Measurements from ENCODE around the gene HYAL3. TPM values are rescaled to one million over a fixed set of nuclear protein-coding genes. Genes with fewer than 3 reads are reported as not detected.

The HYAL3 gene
- total and polyA plus RNA-seq, 2 of the 13 experiments (the other 11 are each of a cell fraction or from before 2014, with no cell fraction given): 5.5 to 10.4 TPM

DNA sequence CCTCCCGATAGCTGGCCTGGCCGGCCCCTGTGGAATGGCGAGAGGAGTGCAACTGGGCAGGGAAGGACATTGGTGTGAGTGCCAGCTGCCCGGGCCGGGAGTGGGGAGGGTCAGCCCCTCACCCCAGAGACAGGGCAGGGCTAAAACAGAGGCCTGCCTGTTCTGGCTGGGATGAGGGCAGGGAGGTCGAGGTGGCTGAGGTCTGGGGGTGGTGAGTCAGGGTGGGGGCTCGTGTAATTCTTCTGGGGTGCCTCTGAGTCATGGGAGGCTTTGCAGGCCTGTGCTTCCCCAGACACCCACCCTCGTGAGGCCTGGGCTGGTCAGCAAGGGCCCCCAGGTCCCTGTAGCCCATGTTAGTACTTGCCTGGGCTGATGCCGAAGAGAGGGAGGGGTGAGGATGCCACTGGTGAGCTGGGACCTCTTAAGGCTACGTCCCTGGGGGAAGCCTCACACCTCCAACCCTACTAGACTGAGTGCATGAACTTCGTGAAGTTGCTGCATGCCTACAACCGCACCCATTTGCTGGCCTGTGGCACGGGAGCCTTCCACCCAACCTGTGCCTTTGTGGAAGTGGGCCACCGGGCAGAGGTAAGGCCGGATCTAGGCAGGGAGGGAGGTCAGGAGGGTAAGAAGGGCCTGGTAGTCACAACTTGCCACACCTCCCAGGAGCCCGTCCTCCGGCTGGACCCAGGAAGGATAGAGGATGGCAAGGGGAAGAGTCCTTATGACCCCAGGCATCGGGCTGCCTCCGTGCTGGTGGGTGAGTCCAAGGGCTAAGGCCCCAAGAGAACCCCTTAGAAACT lies 28.6 kb downstream of the HYAL3 start (continued):
- no peak for TF ChIP-seq SMAD9 (CRISPR knock-in tag; IDR thresholded peaks at IDR 0.05)
- peak; percentile 34; the same call in 1 of the 2 replicates for TF ChIP-seq TAF1 (CRISPR knock-in tag; IDR thresholded peaks at IDR 0.05)
- no peak for TF ChIP-seq ZNF460 (CRISPR knock-in tag; IDR thresholded peaks at IDR 0.05; ENCODE audit: borderline replicate concordance)
- no peak for TF ChIP-seq ZFP41 (CRISPR knock-in tag; IDR thresholded peaks at IDR 0.05; ENCODE audit: borderline replicate concordance)
- no peak for TF ChIP-seq CCAR2 (optimal IDR thresholded peaks at IDR 0.05; ENCODE audit: low read depth, low read length)
- TF ChIP-seq TSC22D2 (CRISPR knock-in tag; IDR thresholded peaks at IDR 0.05; ENCODE audit: borderline replicate concordance): no peak
- peak; percentile 39; the same call in 1 of the 2 replicates for TF ChIP-seq ZFX (CRISPR knock-in tag; IDR thresholded peaks at IDR 0.05; ENCODE audit: low read depth)
- no peak for TF ChIP-seq POGZ (CRISPR knock-in tag; IDR thresholded peaks at IDR 0.05)
- no peak for TF ChIP-seq EP300 (IDR thresholded peaks at IDR 0.05; ENCODE audit: low read depth in 2 of 2, low read length in 2 of 2)
- peak; percentile 13; the same call in 1 of the 2 replicates for TF ChIP-seq EP300 (CRISPR knock-in tag; IDR thresholded peaks at IDR 0.05; ENCODE audit: borderline replicate concordance)
- TF ChIP-seq NCOA5 (CRISPR knock-in tag; IDR thresholded peaks at IDR 0.05): no peak
- TF ChIP-seq GFI1 (CRISPR knock-in tag; IDR thresholded peaks at IDR 0.05; ENCODE audit: borderline replicate concordance): no peak
- TF ChIP-seq RCOR2 (CRISPR knock-in tag; IDR thresholded peaks at IDR 0.05): no peak
- TF ChIP-seq ZNF563 (CRISPR knock-in tag; IDR thresholded peaks at IDR 0.05): no peak
- no peak for TF ChIP-seq NCOA2 (CRISPR knock-in tag; IDR thresholded peaks at IDR 0.05)
- no peak for TF ChIP-seq NBN (conservative IDR thresholded peaks at IDR 0.05)
- TF ChIP-seq, protein P1, sequence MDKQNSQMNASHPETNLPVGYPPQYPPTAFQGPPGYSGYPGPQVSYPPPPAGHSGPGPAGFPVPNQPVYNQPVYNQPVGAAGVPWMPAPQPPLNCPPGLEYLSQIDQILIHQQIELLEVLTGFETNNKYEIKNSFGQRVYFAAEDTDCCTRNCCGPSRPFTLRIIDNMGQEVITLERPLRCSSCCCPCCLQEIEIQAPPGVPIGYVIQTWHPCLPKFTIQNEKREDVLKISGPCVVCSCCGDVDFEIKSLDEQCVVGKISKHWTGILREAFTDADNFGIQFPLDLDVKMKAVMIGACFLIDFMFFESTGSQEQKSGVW (CRISPR knock-in tag; IDR thresholded peaks at IDR 0.05; ENCODE audit: borderline replicate concordance): 0 out of 2 replicates have a peak, but pooled peaks have one; percentile 15
- no peak for TF ChIP-seq ZNF75D (CRISPR knock-in tag; IDR thresholded peaks at IDR 0.05; ENCODE audit: borderline replicate concordance)
- no peak for TF ChIP-seq ZNF124 (CRISPR knock-in tag; IDR thresholded peaks at IDR 0.05)
- no peak for TF ChIP-seq MAF1 (CRISPR knock-in tag; IDR thresholded peaks at IDR 0.05; ENCODE audit: borderline replicate concordance)
- no peak for TF ChIP-seq ZNF766 (CRISPR knock-in tag; IDR thresholded peaks at IDR 0.05; ENCODE audit: borderline replicate concordance)
- TF ChIP-seq SETDB1 (CRISPR knock-in tag; IDR thresholded peaks at IDR 0.05; ENCODE audit: borderline replicate concordance): no peak
- TF ChIP-seq ZNF788 (CRISPR knock-in tag; IDR thresholded peaks at IDR 0.05; ENCODE audit: borderline replicate concordance): no peak; the same call in 1 of the 2 replicates
- TF ChIP-seq HNRNPL (IDR thresholded peaks at IDR 0.05; ENCODE audit: low read depth, low read length): peak; percentile 92
- TF ChIP-seq, protein P2, sequence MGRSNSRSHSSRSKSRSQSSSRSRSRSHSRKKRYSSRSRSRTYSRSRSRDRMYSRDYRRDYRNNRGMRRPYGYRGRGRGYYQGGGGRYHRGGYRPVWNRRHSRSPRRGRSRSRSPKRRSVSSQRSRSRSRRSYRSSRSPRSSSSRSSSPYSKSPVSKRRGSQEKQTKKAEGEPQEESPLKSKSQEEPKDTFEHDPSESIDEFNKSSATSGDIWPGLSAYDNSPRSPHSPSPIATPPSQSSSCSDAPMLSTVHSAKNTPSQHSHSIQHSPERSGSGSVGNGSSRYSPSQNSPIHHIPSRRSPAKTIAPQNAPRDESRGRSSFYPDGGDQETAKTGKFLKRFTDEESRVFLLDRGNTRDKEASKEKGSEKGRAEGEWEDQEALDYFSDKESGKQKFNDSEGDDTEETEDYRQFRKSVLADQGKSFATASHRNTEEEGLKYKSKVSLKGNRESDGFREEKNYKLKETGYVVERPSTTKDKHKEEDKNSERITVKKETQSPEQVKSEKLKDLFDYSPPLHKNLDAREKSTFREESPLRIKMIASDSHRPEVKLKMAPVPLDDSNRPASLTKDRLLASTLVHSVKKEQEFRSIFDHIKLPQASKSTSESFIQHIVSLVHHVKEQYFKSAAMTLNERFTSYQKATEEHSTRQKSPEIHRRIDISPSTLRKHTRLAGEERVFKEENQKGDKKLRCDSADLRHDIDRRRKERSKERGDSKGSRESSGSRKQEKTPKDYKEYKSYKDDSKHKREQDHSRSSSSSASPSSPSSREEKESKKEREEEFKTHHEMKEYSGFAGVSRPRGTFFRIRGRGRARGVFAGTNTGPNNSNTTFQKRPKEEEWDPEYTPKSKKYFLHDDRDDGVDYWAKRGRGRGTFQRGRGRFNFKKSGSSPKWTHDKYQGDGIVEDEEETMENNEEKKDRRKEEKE (IDR thresholded peaks at IDR 0.05): no peak
- TF ChIP-seq, protein P3, sequence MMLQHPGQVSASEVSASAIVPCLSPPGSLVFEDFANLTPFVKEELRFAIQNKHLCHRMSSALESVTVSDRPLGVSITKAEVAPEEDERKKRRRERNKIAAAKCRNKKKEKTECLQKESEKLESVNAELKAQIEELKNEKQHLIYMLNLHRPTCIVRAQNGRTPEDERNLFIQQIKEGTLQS (CRISPR knock-in tag; IDR thresholded peaks at IDR 0.05): no peak
- peak; percentile 20 for TF ChIP-seq ZNF883 (CRISPR knock-in tag; IDR thresholded peaks at IDR 0.05; ENCODE audit: not compliant biosample characterization)
- no peak for TF ChIP-seq PHF20 (CRISPR knock-in tag; IDR thresholded peaks at IDR 0.05)
